ENCODE measurements around the gene RNF224.

RNF224 gene

DNA sequence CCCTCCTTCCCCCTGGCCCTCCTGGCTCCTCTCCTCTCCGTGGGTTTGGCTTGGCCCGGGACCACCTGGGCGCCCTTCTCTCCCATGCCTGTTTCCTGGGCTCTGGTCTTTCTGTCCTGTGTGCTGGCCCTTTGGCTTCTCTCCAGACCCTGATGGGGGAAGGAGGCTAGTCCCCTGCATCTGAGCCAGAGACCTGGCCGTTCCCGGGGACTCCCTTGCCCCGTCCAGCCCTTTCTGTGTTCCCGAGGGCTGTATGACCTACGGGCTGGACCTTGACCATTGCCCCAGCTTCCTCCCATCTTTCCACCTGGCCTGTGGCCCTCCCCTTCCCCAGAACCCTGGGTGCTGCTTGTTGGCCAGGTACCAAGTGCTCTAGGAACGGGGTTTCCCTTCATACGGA is 36.2 kb downstream of the RNF224 start:
- Histone ChIP-seq H3K27me3 (replicated peaks; ENCODE audit: control insufficient read depth, insufficient read depth, low read length) (no peaks in the 10 kb centered on the region), H3K4me3 (replicated peaks; ENCODE audit: low read depth, low read length) (no peak overlapping the region), H3K36me3 (ENCODE audit: control insufficient read depth, insufficient read depth, low read length) (peaks cover 22% of the 10 kb centered on the region)
- TF ChIP-seq, protein P1, sequence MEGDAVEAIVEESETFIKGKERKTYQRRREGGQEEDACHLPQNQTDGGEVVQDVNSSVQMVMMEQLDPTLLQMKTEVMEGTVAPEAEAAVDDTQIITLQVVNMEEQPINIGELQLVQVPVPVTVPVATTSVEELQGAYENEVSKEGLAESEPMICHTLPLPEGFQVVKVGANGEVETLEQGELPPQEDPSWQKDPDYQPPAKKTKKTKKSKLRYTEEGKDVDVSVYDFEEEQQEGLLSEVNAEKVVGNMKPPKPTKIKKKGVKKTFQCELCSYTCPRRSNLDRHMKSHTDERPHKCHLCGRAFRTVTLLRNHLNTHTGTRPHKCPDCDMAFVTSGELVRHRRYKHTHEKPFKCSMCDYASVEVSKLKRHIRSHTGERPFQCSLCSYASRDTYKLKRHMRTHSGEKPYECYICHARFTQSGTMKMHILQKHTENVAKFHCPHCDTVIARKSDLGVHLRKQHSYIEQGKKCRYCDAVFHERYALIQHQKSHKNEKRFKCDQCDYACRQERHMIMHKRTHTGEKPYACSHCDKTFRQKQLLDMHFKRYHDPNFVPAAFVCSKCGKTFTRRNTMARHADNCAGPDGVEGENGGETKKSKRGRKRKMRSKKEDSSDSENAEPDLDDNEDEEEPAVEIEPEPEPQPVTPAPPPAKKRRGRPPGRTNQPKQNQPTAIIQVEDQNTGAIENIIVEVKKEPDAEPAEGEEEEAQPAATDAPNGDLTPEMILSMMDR (IDR thresholded peaks at IDR 0.05; ENCODE audit: insufficient read depth, low read length, poor library complexity, severe bottlenecking), result no peak
- no peak for DNase-seq (ENCODE audit: extremely low read depth, insufficient read length)

DNA sequence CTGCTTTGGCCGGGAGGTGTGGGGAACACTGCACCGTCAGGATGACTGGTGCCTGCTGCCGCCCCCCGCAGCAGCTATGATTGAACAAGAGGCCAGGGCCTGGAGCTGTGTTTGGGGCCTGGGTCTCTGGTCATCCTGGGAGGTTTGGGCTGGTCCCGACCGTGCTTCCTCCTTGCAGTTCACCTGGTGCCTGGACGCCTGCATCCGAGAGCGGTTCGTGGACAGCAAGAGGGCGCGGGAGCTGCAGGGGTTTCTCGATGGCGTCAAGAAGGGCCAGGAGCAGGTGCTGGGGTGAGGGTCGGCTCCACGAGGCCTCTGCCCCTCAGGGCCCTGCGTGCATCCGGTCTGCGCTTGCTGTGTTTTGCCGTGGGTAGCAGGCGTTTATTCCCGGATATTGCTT is 36.8 kb downstream of the RNF224 start:
- Histone ChIP-seq H3K4me3 (replicated peaks; ENCODE audit: low read depth, low read length) (no peak overlapping the region), H3K27me3 (replicated peaks; ENCODE audit: control insufficient read depth, insufficient read depth, low read length) (no peaks in the 10 kb centered on the region), H3K36me3 (ENCODE audit: control insufficient read depth, insufficient read depth, low read length) (peaks cover 22% of the 10 kb centered on the region)
- TF ChIP-seq, protein P1 (IDR thresholded peaks at IDR 0.05; ENCODE audit: insufficient read depth, low read length, poor library complexity, severe bottlenecking), result no peak
- DNase-seq (ENCODE audit: extremely low read depth, insufficient read length), result no peak

DNA sequence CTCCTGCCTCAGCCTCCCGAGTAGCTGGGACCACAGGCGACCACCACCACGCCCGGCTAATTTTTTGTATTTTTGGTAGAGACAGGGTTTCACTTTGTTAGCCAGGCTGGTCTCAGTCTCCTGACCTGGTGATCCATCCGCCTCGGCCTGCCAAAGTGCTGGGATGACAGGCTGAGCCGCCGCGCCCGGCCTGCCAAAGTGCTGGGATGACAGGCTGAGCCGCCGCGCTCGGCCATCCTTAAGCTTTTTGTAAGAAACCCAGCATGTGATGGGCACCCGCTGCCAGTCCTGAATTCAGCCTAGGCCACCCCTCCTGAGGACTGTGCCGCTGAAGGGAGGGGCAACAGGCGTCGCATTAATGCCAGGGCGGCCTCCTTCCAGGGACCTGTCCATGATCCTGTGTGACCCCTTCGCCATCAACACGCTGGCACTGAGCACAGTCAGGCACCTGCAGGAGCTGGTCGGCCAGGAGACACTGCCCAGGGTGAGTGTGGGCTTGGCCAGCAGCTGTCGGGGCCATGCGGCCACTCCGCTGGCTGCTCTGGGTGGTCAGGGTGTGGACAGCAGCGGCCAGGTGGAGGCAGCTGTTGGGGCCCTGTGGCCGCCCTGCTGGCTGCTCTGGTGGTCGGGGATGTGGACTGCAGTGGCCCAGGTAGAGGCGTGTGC is 38.3 kb downstream of the RNF224 start:
- H3K27me3 ChIP-seq (replicated peaks; ENCODE audit: control insufficient read depth, insufficient read depth, low read length), result no peaks in the 10 kb centered on the region
- TF ChIP-seq, protein P1 (IDR thresholded peaks at IDR 0.05; ENCODE audit: insufficient read depth, low read length, poor library complexity, severe bottlenecking), result no peak
- H3K36me3 ChIP-seq (ENCODE audit: control insufficient read depth, insufficient read depth, low read length), result peaks cover 20% of the 10 kb centered on the region
- H3K4me3 ChIP-seq (replicated peaks; ENCODE audit: low read depth, low read length), result no peak overlapping the region
- no peak for DNase-seq (ENCODE audit: extremely low read depth, insufficient read length)

DNA sequence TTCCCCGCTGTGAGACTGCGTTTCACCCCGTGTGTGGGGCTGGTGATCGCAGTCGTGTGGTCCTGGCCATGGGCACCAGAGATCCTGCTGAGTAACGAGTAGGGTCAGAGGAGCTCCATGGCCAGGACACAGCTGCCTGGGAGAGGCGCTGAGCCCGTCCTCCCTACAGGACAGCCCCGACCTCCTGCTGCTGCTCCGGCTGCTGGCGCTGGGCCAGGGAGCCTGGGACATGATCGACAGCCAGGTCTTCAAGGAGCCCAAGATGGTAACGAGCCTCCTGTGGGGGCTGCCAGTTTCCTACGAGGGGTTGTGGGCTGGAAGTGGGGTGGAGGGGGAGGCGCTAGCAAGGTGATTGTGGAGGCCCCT is 38.8 kb downstream of the RNF224 start:
- DNase-seq (ENCODE audit: extremely low read depth, insufficient read length), result no peak
- Histone ChIP-seq H3K27me3 (replicated peaks; ENCODE audit: control insufficient read depth, insufficient read depth, low read length) (no peaks in the 10 kb centered on the region), H3K36me3 (ENCODE audit: control insufficient read depth, insufficient read depth, low read length) (peaks cover 24% of the 10 kb centered on the region), H3K4me3 (replicated peaks; ENCODE audit: low read depth, low read length) (no peak overlapping the region)
- TF ChIP-seq, protein P1 (IDR thresholded peaks at IDR 0.05; ENCODE audit: insufficient read depth, low read length, poor library complexity, severe bottlenecking), result no peak

DNA sequence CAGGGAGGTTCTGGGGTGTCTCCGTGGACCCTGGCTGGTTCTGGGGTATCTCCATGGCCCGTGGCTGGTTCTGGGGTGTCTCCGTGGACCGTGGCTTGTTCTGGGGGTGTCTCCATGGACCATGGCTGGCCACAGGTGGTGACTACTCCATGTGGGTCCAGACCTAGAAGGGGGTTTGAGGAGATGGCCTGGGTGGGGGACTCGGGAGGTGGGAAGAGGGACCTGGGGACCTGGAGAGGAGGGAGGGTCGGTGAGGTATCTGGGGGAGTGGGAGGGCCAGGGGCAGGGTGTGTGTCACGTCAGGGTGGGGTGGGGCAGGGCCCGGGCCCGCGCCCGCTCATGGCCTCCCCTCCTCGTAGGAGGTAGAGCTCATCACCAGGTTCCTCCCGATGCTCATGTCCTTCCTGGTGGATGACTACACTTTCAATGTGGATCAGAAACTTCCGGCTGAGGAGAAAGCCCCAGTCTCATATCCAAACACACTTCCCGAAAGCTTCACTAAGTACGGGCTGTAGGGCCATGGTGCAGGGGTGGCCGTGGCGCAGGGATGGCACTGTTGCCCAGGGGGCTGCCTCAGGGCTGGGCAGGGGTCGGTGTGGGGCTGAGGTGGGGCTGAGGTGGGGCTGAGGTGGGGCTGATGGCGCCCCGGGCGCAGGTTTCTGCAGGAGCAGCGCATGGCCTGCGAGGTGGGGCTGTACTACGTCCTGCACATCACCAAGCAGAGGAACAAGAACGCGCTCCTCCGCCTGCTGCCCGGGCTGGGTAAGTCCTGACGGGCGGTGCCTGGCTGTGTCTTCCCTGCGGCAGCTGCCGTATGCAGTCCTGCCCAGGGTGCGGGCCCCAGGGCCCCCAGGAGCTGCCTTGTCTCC is 39.5 kb downstream of the RNF224 start:
- no peak for DNase-seq (ENCODE audit: extremely low read depth, insufficient read length)
- peaks cover 25% of the 10 kb centered on the region for H3K36me3 ChIP-seq (ENCODE audit: control insufficient read depth, insufficient read depth, low read length)
- TF ChIP-seq, protein P1 (IDR thresholded peaks at IDR 0.05; ENCODE audit: insufficient read depth, low read length, poor library complexity, severe bottlenecking), result no peak
- H3K27me3 ChIP-seq (replicated peaks; ENCODE audit: control insufficient read depth, insufficient read depth, low read length), result no peaks in the 10 kb centered on the region
- no peak overlapping the region for H3K4me3 ChIP-seq (replicated peaks; ENCODE audit: low read depth, low read length)
